Uterus (tissue), 4 donors: ENCODE results near the gene USP47. TPM values are rescaled to one million over a fixed set of nuclear protein-coding genes. Genes with fewer than 3 reads are reported as not detected.

Experiments used
- DNase-seq, 2 donors: peaks; one replicate each; pipeline ENCODE4 v3.0.0-alpha.2; 2019 to 2020
- H3K27ac ChIP-seq, 2 donors: fragments of 200-600 bp; sonication (generic); 1 replicate in 1 of 2; 2 replicates in 1 of 2; pipeline ENCODE4 v1.5.1; 2016 to 2018
- H3K27me3 ChIP-seq, 2 donors: fragments of 200-600 bp; sonication (generic); one replicate each; pipeline ENCODE4 v1.5.1; 2018 to 2019; ENCODE audit warnings: control low read depth in 1 of 2
- H3K36me3 ChIP-seq, 2 donors: fragments of 200-600 bp; sonication (generic); one replicate each; pipeline ENCODE4 v1.5.1; 2019; ENCODE audit warnings: control low read depth in 1 of 2
- H3K4me1 ChIP-seq, 2 donors: fragments of 200-600 bp; sonication (generic); one replicate each; pipeline ENCODE4 v1.5.1; 2018 to 2019; ENCODE audit warnings: control low read depth in 1 of 2
- H3K4me3 ChIP-seq, 2 donors: fragments of 200-600 bp; sonication (generic); 1 replicate in 1 of 2; 2 replicates in 1 of 2; pipeline ENCODE4 v1.5.1; 2018 to 2019; ENCODE audit warnings: mild to moderate bottlenecking in 1 of 2
- H3K9me3 ChIP-seq, 2 donors: fragments of 200-600 bp; sonication (generic); one replicate each; pipeline ENCODE4 v1.5.1; 2019; ENCODE audit warnings: control low read depth in 1 of 2
- CTCF ChIP-seq, 4 experiments: fragments of 200-600 bp in 2 of 4; fragments of 450-650 bp in 2 of 4; sonication (generic) in 2 of 4; IDR thresholded peaks; one replicate each; pipeline ENCODE4 v1.5.1; 2016 to 2019; ENCODE audit warnings: antibody characterized with exemption in 4 of 4, mild to moderate bottlenecking in 2 of 4, moderate library complexity in 1 of 4
- POLR2A ChIP-seq, 2 donors: fragments of 450-650 bp; IDR thresholded peaks; one replicate each; pipeline ENCODE4 v1.6.1; 2016; ENCODE audit warnings: antibody characterized with exemption in 2 of 2, mild to moderate bottlenecking in 1 of 2, moderate library complexity in 1 of 2
- intact Hi-C: fragments of 100-400 bp; cut with DNase I; formaldehyde crosslinking; loops from one replicate; pipeline ENCODE4 v1.15.1; 2023; ENCODE audit warnings: low total_unique reads
- total RNA-seq, 4 donors: library from RNA; depleted of rRNA in 3 of 4; stranded (reverse); fragments of >200 nt in 3 of 4; gene quantifications; one replicate each; pipeline versions ENCODE4 v1.1.0 to v1.2.4, GENCODE V29; 2014 to 2023
- donor health status: DM: yes; HTN: yes; CAD: no.

Gene USP47
- total RNA-seq, 4 donors from 2014 or later = 83.4 to 247 (median 146) TPM

GRCh38 chr11:11944444-11944843 is 102.7 kb downstream of the USP47 start:
- Histone ChIP-seq H3K27me3 (no peaks in the 10 kb centered on the region), H3K27ac (no peak overlapping the region), H3K9me3 (no peaks in the 10 kb centered on the region), H3K4me1 (no peaks in the 10 kb centered on the region), H3K4me3 (no peak overlapping the region), H3K36me3 (no peaks in the 10 kb centered on the region)
- no peak for DNase-seq
- intact Hi-C loops = no loop called here
- no peak for TF ChIP-seq CTCF (IDR thresholded peaks at IDR 0.05)
- no peak for TF ChIP-seq POLR2A (IDR thresholded peaks at IDR 0.05)

GRCh38 chr11:11946180-11946579 is 104.4 kb downstream of the USP47 start:
- no peak overlapping the region for H3K4me3 ChIP-seq
- intact Hi-C loops = no loop called here
- H3K27me3 ChIP-seq = no peaks in the 10 kb centered on the region
- no peaks in the 10 kb centered on the region for H3K9me3 ChIP-seq
- no peak overlapping the region for H3K27ac ChIP-seq
- no peak for TF ChIP-seq POLR2A (IDR thresholded peaks at IDR 0.05)
- TF ChIP-seq CTCF (IDR thresholded peaks at IDR 0.05) = no peak
- no peaks in the 10 kb centered on the region for H3K4me1 ChIP-seq
- DNase-seq = no peak
- no peaks in the 10 kb centered on the region for H3K36me3 ChIP-seq

GRCh38 chr11:11946878-11947277 is 105.1 kb downstream of the USP47 start:
- Histone ChIP-seq H3K4me1 (no peaks in the 10 kb centered on the region), H3K27ac (no peak overlapping the region), H3K27me3 (no peaks in the 10 kb centered on the region), H3K36me3 (no peaks in the 10 kb centered on the region), H3K9me3 (no peaks in the 10 kb centered on the region), H3K4me3 (no peak overlapping the region)
- intact Hi-C loops = no loop called here
- no peak for DNase-seq
- TF ChIP-seq CTCF (IDR thresholded peaks at IDR 0.05) (no peak), POLR2A (IDR thresholded peaks at IDR 0.05) (no peak)

- Histone ChIP-seq H3K27me3 (no peaks in the 10 kb centered on the region), H3K9me3 (no peaks in the 10 kb centered on the region), H3K36me3 (no peaks in the 10 kb centered on the region), H3K4me3 (no peak overlapping the region), H3K27ac (no peak overlapping the region), H3K4me1 (no peaks in the 10 kb centered on the region)
- intact Hi-C loops = no loop called here
- no peak for TF ChIP-seq CTCF (IDR thresholded peaks at IDR 0.05)
- no peak for TF ChIP-seq POLR2A (IDR thresholded peaks at IDR 0.05)
- no peak for DNase-seq
These were observed 106.1 kb downstream of the USP47 start for GRCh38 chr11:11947825-11948224.

GRCh38 chr11:11948242-11948947 is 106.6 kb downstream of the USP47 start:
- TF ChIP-seq CTCF (IDR thresholded peaks at IDR 0.05) = no peak
- no peak for TF ChIP-seq POLR2A (IDR thresholded peaks at IDR 0.05)
- Histone ChIP-seq H3K4me1 (no peaks in the 10 kb centered on the region), H3K27ac (no peak overlapping the region), H3K4me3 (no peak overlapping the region), H3K36me3 (no peaks in the 10 kb centered on the region), H3K9me3 (no peaks in the 10 kb centered on the region), H3K27me3 (no peaks in the 10 kb centered on the region)
- intact Hi-C loops = no loop called here
- no peak for DNase-seq
